Spleen (tissue), 7 donors: ENCODE measurements around the gene ANKRD44.

Source experiments
- CTCF ChIP-seq, 11 experiments: fragments of 200-600 bp in 7 of 11; fragments of 450-650 bp in 4 of 11; sonication (generic) in 4 of 11; IDR thresholded peaks in 8 of 11; conservative IDR thresholded peaks in 3 of 11; 1 replicate in 7 of 11; 2 replicates in 4 of 11; pipeline versions ENCODE4 v1.4.0 to v1.8.0; 2016 to 2021; ENCODE audit warnings: antibody characterized with exemption in 11 of 11, inconsistent platforms in 4 of 11, mild to moderate bottlenecking in 1 of 11
- POLR2A ChIP-seq, 3 donors: fragments of 450-650 bp; IDR thresholded peaks; one replicate each; pipeline ENCODE4 v1.5.1; 2017; ENCODE audit warnings: antibody characterized with exemption in 3 of 3, mild to moderate bottlenecking in 1 of 3
- donor health status: DM: no; HTN: no; CAD: no; lungs with moderate emphysema.
- donor health status: DM: no; HTN: no; CAD: no.
- donor health status: DM: no; HTN: no; CAD: no.

GRCh38 chr2:197183355-197183754 lies 127.2 kb downstream of the ANKRD44 start:
- no peak for TF ChIP-seq CTCF (IDR thresholded peaks at IDR 0.05 in 8 of 11, conservative IDR thresholded peaks at IDR 0.05 in 3 of 11)
- TF ChIP-seq POLR2A (IDR thresholded peaks at IDR 0.05) = no peak
